Measurements from ENCODE around the gene CGB8.
"Not testable (repeated sequence)": the region's sequence is repeated elsewhere in the genome, so short reads cannot be mapped to it uniquely, and the experiment has no call there.

Gene CGB8

DNA sequence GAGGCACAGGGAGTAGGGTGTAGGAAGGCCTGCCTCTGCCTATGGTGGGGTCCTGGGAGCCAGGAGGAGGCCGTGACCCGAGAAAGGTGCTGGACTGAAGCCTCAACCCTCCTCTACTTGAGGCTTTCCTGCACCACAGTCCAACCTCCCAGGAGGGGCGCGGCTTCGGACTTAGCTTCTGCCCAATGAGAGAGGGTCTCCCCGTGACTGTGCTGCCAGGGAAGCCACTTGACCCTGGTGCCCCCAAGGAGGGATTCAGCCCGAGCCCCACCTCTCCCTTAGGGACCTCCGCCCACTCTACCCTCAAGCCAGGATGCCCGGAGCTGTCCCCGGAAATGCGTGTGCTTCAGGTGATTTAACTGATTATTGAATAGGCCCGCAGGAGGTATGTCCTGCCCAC lies at the start of gene CGB8:
Gene CGB8 (minus strand): TSS at position 101 of the 400 bp plus-strand sequence. CDS start 372 bp downstream, outside the sequence.
- DNase-seq, result not testable (repeated sequence)

DNA sequence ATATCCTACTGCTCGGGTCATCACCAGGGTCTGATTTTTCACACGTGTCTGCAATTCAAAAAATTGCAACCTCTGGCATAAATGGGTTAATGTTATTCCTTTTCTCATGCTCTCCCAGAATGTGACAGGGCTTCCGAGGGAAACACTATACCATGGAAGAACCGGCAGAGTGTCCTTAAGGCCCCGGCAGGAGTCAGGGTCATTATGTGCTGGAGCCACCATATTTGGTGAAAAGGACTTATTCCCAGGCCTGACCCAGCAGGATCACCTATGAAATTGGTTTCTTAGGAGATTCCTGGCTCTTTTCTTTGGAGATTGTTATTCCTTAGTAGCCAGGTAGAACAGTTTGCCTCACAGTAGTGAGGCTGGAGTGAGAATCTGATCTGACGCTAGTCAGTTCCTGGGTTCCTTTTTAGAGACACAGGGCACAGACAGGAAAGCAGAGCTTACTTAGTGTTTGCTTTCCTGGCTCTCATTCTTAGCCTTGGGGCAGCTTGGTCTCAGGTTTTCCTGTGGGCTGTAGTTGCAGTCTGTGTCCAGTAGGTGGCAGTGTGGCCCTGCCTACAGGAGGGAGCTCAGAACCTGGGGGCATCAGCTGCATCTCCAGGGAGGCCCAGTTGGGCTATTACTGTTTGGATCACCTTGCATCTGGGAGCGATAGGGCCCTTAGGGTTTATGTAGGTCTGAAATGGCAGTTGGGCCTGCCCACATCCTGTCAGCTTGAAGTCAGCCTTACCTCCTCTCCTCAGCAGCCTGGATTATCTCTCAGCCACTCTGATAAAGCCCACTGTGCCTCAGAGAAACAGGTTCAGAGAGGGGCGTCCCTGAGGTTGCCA lies 48.8 kb upstream of the CGB8 start:
- peak; percentile 79 for DNase-seq

DNA sequence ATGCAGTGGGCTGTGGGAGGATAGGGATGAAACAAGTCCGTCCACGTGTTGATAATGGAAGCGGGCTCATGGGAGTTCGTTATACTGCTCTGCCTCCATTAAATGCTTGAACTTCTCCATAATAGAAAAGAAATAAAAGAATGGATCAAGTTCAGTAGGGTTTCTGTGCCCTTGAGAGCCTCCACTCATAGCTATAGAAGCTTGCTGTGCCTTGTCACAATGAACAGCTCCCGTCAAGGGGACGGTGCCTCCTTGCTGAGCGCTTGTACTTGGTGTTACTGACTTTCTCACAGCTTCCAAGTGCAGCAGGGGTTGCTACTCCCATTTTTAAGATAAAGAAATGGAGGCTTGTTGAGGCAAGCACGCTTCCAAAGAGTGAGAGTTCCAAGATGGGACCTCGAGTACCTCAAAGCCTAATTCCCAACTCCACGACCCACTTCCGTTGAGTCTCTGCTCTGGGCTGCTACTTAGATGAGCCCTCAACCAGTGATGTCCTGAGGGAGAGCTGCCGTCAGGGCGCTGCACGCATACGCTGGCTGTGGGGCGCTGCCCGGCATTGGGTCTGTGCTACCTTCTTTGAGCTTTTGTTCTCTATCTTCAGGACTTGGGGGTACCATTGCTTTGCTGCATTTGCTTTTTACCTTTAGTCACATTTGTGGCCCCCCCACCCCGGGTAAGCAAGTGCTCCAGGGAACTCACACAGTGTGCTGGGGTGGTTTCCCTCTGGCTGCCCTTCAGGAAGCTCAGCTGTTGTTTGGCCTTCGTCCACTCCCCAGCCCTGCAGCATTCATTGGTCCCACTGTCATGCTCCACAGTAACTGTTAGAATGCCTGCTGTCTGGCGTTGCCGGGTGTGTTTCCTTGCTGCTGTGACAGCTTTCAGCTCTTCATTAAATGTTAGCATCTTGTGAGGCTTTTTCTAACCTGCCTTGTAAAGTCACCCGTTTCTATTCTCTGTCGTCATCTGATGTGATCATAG lies 45.9 kb upstream of the CGB8 start:
- DNase-seq, result no peak

DNA sequence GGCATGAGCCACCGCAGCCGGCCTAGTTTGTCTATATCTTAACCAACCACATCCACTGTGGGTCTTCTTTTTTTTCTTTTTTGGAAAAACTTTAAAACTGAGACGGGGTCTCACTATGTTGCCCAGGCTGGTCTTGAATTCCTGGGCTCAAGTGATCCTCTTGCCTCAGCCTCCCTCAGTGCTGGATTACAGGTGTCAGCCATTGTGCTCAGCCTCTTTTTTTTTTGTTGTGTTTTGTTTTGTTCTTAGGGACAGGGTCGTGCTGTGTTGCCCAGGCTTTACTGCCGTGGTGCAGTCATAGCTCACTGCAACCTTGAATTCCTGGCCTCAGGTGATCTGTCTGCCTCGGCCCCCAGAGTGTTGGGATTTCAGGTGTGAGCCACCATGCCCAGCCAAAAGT lies 43.8 kb upstream of the CGB8 start:
- DNase-seq, result no peak

DNA sequence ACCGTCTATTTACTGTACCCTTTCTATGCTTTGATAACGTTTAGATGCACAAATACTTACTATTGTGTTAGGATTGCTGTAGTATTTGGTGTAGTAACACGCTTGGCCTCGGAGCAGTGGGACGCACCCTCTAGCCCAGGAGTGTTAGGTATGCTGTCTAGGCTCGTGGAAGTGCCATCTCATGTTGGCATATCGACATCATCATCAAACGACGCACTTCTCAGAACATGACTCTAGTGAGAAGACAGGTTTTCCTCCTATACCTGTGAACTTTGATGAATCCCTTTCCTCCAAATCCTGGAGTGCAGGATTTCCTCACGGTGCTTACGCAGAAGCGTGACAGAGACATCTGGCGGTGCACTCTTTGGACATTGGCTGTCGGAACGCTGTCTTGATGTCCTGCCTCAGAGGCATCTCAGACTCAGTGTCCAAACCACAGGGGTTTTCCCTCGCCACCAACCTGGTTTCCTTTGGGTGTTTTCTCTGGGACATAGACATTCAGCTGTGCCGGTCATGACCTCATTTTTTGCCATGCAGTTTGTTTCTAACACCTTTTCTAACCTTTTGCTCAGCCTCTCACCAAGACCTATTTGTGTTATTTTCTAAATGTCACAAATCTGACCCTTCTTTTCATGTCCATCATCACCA lies 42.6 kb upstream of the CGB8 start:
- DNase-seq, result no peak

DNA sequence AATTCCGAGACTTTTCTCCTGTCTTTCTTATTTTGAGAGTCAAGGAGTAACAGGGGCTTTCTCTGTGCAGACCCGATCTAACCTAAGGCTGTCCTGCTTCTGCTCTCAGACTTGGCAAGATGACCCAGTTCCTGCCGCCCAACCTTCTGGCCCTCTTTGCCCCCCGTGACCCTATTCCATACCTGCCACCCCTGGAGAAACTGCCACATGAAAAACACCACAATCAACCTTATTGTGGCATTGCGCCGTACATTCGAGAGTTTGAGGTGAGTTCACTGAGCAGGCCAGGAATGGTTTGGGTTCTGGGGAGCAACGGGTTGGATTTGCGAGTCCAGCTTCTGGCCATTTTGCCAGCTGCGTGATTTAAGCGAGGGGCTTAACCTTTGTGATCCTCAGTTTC lies 37.4 kb upstream of the CGB8 start:
- no peak for DNase-seq

DNA sequence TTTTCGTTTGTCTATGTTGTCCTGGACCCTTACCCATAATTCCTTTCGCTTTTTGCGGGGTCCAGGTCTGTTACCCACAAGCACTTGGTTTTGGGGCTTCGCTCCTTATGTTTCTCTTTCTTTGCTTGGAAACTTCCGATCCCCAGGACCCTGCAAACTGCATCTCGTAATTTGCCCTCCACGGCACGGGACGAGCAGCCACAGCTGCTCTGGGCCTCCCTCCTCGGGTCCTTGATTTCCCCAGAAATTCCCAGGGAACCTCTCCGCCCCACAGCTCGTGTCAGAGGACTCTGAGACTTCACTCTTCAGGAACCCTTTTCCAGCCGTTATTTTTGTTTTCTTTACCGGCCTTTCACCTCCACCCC lies 36.9 kb upstream of the CGB8 start:
- no peak for DNase-seq

DNA sequence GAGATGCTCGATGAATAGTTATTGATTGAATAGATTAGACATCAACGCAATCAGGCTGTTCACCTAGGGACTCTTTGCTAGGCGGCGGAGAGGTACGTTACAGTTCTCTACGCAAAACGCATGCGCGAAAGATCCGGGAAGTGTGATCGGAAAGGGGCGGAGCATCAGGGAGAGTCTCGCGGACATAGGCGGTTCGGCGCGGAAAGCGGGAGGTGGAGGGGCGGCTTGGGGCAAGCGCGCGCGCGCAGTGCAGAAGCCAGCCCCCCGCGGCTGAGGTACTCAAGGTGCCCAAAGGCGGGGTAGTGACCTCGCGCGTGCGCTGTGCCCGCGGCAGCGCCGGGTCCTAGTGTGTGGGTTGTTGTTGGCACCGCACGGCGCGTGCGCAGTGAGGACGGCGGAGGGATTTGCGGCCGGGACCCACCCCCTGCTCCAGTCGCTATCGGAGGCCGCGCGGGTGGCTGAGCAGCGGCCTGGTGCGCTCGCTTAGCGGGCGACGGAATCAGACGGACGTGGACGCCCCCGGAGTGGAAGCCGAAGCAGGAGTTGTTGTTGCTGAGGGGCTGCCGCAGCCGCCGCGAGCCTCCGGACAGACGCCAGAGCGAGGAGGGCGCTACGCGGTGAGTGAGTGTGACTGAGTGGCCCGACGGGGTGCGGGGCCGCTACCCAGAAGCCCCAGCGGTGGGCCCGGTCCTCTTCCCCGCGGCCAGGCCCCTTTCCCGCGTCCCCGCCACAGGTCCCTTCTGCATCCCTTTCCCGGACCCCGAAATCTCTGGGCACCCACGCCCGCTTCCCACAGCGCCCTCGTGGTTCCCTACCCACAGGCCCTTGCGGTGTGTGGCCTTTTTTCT lies 36.3 kb upstream of the CGB8 start, which contains the start of gene SNRNP70:
Gene SNRNP70 (plus strand): TSS at position 432 of the 848 bp plus-strand sequence. CDS start 964 bp downstream, outside the sequence.
- DNase-seq, result peak; percentile 98

DNA sequence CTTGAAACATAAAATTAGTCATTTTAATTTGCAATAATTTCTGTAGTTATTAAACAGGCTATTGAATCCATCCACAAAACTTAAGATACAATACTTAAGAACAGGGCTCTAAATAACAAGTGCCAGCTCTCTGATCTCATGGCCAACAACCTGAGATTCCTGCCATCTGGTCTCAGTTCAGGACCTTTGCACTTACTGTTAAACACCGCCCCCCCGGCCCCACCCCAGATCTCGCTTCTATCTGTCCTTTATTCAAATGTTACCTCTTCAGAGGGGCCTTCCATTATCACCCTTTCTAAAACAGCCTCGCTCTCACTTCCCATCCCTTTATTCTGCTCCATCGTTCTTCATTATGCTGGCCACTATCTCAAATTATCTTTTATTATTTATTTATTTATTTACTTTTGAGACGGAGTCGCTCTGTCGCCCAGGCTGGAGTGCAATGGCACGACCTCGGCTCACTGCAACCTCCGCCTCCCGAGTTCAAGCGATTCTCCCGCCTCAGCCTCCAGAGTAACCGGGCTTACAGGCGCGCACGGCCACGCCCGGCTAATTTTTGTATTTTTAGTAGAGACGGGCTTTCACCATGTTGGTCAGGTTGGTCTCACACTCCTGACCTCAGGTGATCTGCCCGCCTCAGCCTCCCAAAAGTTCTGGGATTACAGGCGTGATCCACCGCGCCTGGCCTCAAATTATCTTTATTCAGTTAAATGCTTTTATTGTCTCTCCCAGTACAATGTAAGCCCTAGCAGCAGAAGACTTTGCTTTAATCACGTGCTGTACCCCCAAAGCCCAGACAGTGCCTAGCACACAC lies 35.5 kb upstream of the CGB8 start:
- no peak for DNase-seq

DNA sequence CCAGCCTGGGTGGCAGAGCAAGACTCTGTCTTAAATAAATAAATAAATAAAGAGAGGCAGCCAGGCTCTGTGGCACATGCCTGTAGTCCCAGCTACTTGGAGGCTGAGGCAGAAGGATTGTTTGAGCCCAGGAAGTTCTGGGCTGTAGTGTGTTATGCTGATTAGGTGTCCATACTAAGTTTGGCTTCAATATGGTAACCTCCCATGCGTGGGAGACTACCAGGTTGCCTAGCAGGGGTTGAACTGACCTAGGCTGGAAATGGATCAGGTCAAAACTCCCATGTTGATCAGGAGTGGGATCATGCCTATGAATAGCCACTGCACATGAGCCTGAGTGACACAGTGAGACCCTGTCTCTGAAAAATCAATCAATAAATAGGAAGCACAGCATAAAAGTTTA lies 32.4 kb upstream of the CGB8 start:
- no peak for DNase-seq

DNA sequence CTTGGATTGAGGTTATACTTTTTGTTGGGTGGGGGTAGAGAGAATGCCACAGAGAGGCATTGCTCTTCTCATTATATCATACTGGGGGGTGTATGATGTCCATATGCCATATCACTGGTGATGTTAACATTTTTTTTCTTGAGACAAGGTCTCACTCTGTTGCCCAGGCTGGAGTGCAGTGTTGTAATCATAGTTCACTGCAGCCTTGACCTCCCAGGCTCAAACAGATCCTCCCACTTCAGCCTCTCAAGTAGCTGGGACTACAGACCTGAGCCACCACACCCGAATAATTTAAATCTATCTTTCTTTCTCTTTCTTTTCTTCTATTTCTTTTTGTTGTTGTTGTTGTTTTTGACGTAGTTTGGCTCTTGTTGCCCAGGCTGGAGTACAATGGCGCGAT lies 31.5 kb upstream of the CGB8 start:
- no peak for DNase-seq

DNA sequence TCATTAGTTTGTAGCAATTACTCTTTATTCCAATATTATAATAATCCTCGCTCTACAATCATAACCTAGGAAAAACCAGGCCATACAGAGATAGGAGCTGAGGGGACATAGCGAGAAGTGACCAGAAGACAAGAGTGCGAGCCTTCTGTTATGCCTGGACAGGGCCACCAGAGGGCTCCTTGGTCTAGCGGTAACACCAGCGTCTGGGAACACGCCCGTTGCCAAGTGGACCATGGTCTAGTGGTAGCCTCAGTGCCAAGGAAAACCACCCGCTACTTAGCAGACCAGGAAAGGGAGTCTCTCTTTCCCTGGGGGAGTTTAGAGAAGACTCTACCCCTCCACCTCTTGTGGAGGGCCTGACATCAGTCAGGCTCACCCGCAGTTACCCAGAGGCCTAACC lies 26.0 kb upstream of the CGB8 start:
- DNase-seq, result peak; percentile 71

DNA sequence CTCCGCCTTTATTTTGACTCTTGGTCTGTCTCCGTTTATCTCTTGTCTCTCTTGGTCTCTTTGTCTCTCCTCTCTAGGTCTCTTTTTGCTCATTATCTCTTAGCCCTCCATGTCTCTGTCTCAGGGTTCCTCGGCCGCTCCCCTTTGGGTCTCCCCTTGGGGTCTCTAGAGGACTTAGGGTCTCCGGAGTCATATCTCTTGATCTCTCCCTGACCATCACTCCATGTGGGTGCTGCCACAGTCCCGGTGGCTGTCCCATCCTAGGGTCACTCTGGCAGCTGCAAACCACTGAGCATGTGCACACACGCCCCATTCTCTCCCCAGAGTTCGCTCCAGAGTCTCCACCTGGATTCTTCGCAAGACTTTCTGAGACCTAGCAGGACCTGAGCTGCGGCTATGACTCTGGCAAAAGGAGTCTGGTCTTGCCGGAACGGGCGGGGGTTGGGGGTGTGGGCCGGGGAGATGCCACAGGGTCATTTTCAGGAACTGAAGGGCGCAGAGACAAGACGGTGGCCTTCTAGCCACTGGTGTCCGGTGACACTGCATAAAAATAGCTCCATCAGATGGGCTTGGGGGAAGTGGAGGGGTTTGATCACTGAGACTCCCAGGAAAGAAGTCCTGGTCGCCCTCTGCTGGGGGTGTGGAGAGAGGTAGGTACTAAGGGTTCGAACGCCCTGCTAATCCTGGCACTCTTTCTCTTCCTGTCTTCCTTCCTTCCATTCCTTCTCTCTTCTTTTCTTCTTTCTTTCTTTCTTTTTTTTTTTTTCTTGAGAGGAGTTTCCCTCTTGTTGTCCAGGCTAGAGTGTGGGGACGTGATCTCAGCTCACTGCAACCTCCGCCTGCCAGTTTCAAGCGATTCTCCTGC lies 24.8 kb upstream of the CGB8 start:
- no peak for DNase-seq

DNA sequence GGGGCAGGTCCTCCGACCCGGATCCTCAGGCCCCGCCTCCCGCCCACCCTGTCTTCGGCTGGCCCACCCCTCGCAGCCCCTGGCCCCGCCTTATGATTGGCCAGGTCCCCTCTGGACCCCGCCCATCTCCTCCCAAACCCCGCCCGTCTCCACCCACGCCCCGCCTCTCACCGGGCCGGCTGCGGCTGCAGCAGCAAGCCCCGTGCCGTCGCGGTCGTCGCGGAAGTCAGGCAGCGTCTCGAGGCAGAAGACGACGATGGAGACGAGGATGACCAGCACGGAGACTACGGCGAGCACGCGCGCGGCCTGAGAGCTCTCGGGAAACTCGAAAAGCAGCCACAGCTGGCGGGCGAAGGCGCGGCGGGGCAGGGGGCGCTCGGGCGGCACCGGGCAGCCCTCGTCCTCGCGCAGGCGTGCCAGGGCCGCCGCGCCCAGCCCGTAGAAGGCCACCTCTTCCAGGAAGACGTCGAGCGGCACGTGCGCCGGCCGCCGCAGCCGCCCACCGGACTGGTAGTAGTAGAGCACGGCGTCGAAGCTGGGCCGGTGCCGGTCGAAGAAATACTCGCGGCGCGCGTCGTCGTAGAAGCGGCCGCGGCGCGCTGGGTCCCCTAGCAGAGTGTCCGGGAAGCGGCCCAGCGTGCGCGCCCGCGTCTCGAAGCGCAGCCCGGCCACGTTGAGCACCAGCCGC lies 23.1 kb upstream of the CGB8 start:
- DNase-seq, result no peak

DNA sequence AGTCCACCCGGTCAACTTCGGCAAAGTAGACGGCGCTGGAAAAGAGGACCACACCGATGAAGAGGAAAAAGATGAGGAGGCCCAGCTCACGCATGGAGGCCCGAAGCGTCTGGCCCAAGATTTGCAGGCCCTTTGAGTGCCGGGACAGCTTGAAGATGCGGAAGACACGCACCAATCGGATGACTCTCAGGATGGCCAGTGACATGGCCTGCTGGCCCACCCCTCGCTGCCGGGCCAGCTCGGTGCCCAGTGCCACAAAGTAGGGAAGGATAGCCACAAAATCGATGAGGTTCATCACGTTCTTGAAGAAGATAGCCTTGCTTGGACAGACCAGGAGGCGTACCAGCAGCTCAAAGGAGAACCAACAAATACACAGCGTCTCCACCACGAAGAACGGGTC lies 21.5 kb upstream of the CGB8 start:
- no peak for DNase-seq

DNA sequence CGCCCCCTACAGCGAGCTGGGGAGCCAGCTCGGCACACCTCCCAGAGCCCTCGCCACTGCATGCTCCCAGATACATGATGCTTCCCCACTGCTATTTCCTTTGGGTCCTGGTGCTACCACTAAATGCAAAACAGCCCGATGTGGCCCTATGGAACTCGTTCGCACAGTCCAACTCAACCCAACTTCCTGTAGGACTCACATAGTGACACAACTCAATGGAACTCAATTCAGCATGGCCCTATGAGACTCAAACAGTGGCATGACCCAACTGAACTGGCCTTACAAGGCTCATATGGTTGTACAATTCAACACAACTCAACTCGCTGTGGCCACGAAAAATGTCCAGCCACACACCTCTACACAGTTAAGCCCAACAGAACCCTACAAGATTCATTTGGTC lies 20.1 kb upstream of the CGB8 start:
- no peak for DNase-seq

DNA sequence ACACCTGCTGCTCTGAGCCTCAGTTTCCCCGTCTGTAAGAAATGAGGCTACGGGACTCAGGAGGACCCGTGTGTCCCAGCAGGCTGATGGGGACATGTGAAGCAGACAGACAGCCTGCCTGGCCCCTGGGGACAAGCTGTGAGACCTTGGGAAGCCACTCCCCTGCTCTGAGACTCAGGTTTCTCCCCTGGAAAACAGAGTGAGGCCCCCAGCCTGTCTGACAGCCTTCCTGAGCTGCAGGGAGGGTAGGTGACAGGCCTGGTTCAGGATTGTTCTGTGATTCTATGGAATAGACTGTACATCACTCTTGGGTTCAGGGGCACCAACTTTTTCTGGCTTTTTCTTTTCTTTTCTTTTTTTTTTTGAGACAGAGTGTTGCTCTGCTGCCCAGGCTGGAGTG lies 18.6 kb upstream of the CGB8 start:
- no peak for DNase-seq

DNA sequence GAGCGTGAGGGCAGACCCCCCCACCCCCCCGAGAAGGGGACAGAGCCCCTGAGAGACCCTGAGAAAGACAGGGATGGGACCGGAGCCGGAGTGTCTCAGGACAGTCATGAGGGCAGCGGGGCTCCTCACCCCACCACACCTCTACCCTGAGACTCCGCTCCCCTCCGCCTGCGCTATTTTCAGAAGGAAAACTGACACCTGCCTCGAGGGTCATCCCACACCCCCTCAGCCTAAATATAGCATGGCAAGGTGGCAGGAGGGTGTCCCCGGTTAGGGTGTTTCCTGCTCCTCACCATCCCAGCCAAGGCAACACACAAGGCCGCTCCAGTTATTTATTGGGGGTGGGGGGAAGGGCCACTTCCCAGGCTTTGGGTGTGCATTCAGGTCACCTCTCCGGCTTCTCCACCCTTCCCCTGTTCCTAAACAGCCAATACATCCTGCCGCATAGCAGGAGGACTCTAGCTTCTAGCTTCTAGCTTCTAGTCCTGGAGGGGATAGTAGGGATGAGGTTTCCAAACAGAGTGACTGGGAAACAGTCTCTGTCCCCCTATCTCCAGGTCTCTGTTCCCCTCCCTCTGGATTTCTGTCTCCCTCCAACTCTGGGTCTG lies 17.1 kb upstream of the CGB8 start:
- no peak for DNase-seq

All from NCI-H2029 treated with DMSO at 0.1 percent for 48 hours (cell line).